ENCODE measurements around the gene IL13RA2.

Gene IL13RA2, protein sequence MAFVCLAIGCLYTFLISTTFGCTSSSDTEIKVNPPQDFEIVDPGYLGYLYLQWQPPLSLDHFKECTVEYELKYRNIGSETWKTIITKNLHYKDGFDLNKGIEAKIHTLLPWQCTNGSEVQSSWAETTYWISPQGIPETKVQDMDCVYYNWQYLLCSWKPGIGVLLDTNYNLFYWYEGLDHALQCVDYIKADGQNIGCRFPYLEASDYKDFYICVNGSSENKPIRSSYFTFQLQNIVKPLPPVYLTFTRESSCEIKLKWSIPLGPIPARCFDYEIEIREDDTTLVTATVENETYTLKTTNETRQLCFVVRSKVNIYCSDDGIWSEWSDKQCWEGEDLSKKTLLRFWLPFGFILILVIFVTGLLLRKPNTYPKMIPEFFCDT

DNA sequence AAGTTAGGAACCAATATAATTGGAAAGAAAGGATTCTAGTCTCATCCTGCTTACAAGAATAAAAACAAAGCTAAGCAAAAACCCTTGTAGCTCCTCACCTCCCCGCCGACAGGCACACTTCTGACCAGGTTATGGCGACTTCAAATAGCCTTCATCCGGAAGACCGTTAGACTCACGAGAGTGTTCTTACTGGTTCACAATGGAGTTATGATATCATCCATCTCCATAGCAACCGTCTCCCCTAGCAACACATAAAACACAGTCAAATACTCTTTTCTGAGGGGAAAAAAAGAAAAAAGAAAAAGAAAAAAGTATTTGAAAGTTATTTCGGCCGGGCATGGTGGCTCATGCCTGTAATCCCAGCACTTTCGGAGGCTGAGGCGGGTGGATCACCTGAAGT is at the start of gene IL13RA2:
Gene IL13RA2 (minus strand): TSS at position 162 of the 400 bp plus-strand sequence. CDS start 347 bp downstream, outside the sequence.
- DNase-seq (ENCODE audit: low read depth, low spot score), result no peak

DNA sequence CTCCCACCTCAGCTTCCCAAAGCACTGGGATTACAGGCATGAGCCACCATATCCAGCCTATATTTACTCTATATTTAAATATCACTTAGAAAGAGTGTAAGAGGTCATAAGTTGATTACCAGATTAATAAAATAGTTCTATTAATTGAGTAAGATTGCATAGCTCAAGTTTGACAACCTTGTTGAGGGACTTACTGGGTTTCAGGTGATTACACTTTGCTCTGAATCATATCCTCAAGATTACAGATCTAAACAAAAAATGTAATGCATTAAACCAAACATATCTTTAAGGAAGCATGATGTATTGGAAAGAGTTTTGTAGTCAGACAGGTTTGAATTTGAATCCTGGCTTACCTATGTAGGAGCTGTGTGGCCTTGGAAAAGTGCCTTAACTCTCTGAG is 47.9 kb upstream of the IL13RA2 start:
- no peak for DNase-seq (ENCODE audit: low read depth, low spot score)

DNA sequence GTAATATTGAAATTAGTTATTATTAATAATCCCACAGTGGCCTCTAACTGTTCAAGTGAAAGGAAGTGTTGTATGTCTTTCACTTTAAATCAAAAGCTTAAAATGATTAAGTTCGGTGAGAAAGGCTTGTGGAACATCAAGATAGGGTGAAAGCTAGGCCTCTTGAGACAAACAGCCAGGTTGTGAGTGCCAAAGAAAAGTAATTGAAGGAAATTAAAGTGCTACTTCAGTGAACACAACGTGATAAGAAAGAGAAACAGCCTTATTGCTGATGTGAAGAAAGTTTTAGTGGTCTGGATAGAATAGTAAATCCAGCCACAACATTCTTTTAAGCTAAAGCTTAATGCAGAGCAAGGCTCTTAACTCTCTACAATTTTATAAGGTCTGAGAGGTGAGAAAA is 42.6 kb upstream of the IL13RA2 start:
- no peak for DNase-seq (ENCODE audit: low read depth, low spot score)

DNA sequence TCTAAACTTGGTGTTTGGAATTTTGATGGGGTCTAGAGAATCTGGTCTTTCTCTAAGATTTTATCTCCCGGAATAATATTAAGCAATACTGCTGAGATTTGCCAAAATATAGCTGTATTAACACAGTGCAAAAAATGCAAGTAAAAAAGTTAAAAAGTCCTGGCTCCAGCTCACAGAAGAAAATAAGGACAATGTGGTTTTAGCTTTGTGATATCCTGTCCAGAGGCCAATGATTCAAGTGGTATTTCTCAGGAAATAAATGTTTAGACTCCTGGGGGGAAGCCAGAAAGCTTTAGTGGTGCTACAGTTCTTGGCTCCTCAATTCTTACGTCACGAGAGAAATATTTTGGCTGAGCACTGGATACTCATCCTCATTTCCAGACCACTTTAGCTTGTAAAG is 40.9 kb upstream of the IL13RA2 start:
- no peak for DNase-seq (ENCODE audit: low read depth, low spot score)

DNA sequence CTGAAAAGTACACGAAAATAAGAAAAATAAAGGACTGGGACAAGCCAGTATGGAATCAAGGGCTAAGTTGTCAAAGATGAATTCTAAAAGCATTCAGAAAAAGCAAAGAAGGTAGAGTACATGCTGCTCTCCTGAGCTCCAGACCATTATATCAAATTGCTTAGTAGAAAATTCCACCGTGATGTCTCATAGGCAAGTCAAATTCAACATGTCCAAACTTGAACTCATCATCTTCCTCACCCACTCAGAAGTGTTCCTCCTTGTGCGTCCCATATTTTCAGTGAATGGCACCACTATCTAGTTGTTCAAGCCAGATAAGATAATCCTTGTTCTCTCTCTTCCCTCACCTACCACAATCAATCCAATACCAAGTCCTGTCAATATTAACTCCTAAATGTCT is 37.5 kb upstream of the IL13RA2 start:
- no peak for DNase-seq (ENCODE audit: low read depth, low spot score)

DNA sequence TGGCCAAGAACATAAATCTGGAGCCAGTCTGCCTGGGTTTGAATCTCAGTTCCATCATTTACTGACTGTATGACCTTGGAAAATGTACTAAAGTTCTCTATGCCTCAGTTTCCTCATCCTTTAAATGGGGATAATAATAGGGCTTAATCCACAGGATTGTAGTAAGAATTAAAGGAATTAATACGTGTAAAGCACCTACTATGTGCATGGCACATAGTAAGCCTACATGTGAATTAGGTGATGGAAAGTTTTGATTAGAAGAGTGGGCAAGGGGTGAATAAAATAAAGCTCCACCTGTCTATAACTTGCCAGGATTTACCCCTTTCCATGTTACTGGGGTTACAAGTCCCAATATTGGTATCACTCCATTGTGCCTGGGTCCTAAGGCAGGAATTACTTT is 35.8 kb upstream of the IL13RA2 start:
- no peak for DNase-seq (ENCODE audit: low read depth, low spot score)

DNA sequence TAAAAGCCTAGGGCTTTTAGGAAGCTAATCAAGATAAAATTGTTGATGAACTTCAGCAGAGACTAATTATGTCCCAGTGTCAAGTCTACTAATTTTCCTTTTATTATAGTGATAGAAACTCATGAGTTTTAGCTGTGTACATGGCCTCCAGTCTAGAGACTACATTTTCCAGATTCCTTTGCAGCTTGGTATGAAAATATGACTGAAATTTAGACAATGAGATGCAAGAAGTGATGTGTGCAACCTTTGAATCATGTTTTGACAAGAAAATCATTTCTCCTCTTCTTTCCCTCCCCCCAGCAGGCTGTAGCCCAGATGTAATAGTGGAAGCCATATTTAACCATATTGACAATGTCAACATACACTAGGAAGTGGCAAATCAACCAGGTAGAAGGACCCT is 30.3 kb upstream of the IL13RA2 start:
- no peak for DNase-seq (ENCODE audit: low read depth, low spot score)

DNA sequence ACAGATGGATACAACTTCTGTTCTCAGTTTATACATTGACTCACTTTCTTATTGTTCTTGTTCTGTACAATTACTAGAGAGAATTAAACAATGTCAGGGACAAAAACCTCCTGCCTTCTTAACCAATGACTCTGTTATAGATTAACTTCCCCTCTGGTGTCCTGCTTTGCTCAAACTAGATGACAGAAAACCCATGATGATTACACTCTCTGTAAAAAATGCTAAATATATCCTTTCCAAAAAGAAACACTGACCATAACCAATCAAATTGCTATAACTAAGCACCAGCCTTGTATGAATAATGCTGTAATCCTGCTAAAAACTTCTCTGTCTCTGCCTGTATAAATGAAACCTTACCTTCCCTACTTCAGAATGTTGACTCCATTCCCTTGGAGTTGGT is 29.8 kb upstream of the IL13RA2 start:
- no peak for DNase-seq (ENCODE audit: low read depth, low spot score)

DNA sequence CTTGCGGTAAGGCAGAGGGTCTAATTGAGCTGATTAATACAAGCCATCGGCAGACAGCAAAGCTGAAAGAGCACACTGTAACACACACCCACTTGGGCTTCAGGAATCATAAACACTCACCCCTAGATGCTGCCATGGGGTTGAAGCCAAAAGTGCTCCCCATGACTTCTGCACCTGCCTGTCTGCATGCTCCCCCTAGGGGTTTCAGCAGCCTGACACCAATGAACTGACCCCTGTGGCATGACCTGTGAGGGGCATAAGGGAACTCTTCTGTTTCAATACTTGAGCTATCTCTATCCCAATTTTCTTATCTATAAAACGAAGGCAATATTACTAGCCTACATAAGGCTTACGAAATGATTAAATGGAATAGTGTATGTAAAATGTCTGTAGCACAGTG is 23.0 kb upstream of the IL13RA2 start:
- no peak for DNase-seq (ENCODE audit: low read depth, low spot score)

DNA sequence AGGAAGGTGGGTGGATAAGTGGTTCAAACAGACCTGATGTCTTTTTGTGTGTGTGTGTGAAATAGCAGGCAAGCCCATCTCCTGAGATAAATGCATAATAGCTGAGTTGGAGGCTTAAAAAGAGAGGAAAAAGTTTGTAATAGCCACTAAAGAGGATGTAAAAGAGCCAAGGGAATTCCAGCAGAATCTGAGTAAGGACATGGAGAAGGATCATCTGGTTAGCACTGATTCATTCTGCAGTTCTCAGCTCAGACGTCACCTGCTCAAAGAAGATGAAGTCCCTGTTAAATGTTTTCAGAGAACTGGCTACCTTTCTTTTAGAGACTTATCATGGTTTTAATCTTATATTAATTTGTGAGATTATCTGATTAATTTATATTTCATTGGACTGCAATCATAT is 21.0 kb upstream of the IL13RA2 start:
- DNase-seq (ENCODE audit: low read depth, low spot score), result no peak

DNA sequence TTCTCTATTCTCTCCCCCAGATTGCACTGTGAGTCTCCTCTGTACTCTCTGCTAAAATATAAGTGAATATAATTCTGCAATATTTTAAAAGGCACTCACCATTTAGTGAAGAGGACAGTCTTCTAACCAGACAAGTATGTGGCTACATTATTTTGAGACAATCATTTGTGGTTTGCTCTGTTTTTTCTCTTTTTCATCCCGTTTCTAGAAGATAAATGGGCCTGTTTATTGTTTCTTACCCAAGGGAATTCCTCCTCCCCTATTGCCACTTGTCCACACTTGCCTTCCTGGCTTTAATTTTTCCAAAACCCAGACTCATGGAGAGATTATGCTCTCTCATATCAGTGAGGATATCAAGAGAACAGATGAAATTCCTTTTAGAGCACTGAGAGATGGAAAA is 18.6 kb upstream of the IL13RA2 start:
- DNase-seq (ENCODE audit: low read depth, low spot score), result no peak

DNA sequence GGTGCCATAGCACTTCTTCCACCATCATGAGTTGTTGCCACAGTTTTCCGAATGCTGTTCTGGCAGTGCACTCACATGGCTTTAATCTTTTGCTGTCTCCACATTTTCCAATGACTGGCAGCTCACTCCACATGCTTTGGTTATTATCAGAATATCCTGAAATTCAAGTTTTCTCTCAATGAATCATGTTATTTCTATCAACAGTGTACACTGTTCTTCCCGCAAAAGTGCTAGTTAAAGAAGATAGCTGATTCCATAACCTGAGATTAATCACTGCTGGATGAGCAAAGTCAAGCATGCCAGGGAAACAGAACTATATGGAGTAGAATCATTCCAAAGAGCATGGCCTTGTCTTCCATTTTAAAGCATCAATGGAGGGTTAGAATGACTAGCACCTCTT is 14.6 kb upstream of the IL13RA2 start:
- no peak for DNase-seq (ENCODE audit: low read depth, low spot score)

DNA sequence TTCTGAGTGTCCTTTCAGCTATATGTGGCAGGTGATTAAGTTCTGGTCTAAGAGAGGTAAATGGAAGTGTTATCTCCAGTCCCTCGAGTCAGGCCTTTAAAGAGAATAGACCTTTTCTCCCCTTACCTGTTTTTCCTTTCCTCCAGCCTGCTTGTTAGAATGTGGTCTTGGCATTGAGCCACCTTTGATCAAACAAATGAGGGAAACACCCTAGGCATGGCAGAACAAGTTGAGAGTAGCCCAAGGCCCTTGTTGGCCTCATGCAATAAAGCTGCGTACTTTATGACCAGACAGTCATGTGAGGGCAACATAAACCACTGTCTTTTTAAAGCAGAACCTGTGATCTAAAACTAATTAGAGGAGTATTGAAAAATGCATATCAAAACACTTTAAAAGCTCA is 13.2 kb upstream of the IL13RA2 start:
- DNase-seq (ENCODE audit: low read depth, low spot score), result no peak

DNA sequence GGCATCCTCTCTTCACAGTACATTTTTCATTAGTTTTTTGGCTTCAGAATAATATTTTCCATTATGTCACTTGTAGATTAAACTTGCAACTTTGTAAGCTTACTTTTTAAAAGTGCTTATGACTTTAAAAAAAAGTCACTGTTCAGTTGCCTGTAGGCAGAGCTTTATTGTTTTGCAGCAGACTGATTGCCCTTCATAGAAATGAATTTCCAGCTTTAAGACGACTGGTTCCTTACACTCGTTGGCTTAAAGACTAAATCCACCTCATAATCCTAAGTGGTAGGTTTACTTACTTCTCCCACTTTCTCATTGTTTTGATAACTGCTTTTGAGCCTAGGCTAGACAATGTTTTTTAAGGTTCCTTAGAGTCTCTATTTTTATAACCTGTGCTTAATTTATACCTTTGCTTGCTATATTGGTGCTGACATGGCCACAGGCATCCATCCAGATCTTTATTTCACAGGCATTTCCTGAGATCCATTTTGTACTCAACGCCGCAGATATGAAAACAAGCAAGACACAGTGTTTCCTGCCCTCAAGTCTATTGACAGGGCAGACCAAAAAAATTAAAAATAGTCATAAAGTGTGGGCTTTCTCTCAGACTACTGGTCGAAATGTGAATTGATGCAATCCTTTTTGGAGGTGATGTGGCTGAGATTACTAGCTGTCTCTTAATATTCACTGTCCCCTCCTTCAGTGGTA is 12.6 kb upstream of the IL13RA2 start:
- no peak for DNase-seq (ENCODE audit: low read depth, low spot score)

DNA sequence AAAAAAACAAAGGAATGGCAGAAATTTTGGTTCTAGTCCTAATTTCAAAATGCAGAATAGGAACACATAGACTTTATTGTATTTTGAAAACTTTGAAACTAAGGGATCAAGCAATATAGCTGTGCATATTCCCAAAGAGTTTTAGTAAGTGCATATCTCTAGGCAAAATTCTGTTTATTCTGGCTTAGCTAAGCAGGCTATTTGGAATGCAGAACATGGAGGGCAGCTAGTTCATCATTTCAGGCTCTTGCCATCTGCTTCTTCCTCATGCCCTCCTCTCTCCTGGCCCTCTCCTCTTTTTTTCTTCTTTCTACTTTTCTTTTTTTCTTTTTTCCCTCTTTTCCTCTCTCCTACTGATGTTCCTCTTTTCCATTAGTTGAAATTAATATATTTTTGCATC is 12.0 kb upstream of the IL13RA2 start:
- DNase-seq (ENCODE audit: low read depth, low spot score), result no peak

DNA sequence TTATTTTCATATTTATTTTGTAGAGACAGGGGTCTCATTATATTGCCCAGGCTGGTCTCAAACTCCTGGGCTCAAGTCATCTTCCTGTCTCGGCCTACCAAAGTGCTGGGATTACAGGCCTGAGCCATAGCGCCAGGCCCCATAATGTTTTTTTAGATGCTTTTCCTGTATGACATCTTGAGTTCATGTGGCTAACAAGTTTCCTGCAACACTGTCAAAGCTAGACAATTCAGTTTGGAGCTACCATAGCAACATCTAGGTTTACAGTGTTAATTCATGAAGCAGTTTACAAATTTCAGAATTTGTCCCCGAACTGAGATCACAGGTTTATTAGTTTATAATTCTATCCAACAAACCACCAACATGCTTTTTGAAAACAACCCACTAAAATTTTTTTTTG is 6.4 kb upstream of the IL13RA2 start:
- no peak for DNase-seq (ENCODE audit: low read depth, low spot score)

DNA sequence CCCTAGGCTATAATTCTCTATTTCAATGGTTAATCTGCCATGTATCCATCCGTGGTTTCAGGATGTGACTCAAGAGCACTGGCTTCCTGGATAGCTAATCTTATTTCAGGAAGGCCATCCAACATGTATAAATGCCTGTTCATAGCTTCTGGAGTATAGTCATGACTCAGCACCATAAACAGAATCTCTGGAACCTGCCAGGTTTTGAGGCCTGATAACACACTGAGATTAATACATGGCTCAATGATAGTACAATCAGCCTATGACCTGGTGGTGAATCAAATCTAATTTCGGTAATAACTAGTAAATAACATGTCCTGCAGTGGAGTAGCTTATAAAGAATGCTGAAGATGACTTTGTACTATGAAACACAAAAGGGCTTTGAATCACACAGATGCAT is 5.7 kb upstream of the IL13RA2 start:
- no peak for DNase-seq (ENCODE audit: low read depth, low spot score)

DNA sequence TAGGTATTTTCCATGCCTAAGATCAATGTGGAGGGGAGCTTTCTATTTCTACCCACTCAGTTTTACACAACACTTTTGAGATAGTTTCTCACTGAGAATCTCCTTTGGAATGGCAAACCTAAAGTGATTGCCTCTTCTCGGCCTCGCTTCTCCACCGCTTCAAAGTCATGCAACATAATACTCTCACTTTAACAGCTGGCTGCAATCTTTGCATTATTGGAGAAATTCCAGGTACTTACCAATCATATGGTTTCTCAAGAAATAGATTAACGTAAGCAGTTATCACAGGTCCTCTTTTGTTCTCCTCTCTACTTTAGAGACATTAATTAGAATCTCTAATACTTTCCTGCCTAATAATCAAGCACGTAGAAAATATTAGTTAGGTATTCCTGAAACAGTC is 3.7 kb upstream of the IL13RA2 start:
- no peak for DNase-seq (ENCODE audit: low read depth, low spot score)

DNA sequence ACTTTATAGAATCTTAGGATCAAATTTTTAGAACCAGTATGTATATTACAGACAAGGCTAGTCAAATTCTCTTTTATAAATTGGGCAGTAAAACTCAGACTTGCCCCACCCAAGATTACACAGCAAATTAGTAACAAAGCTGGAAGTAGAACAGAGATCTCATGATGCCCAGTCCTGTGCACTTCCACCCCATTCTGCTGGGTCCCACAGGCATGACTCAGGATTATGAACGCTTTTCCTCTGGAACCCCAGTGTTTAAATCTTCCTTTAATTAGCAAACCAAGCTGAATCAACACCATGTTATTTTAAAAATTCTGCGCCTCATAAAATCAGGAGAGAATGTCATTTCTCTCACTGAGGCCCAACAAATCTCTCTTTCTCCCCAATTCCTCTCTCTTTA is 1.5 kb upstream of the IL13RA2 start:
- DNase-seq (ENCODE audit: low read depth, low spot score), result no peak

DNA sequence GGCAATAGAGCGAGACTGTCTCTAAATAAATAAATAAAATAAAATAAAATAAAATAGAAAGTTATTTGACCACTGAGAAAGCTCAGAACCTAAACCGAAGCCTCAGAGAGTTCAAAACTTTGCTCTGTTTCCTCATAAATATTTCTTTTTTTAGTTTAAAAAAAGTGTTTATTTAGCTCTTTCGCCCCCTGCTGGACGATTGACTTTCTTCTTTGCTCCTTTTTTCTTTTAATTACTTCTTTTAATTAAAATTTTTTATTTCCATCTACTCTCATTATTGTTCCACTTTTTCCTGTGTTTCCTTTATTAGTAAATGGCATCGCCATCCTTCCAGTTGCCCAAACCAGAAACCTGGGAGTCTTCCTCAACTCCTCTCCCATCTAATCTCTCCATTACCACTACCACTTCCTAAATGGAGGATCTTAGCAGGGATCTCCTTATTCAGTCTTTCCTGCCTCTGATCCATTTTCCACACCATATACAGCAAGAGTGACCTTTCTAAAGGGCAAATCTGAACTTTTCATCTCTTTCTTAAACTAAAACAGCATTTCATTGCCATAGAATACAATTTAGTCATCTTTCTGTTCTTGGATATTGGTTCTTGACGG is 728 bp upstream of the IL13RA2 start:
- no peak for DNase-seq (ENCODE audit: low read depth, low spot score)

DNA sequence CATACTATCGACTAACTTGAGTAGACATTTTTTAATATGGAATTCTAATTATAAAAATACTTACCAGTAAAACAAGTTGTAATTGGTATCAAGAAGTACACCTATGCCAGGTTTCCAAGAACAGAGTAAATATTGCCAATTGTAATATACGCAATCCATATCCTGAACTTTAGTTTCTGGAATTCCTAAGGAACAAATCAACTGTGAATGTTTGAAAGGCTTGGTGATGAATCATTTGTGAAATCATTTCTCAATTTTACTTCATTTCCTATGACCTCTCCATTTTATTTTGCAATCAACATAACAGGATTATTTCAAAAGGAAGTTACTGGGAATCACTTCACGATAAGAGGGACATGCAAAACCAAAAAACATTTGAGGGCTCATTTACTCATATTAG is 3.7 kb downstream of the IL13RA2 start:
- no peak for DNase-seq (ENCODE audit: low read depth, low spot score)

DNA sequence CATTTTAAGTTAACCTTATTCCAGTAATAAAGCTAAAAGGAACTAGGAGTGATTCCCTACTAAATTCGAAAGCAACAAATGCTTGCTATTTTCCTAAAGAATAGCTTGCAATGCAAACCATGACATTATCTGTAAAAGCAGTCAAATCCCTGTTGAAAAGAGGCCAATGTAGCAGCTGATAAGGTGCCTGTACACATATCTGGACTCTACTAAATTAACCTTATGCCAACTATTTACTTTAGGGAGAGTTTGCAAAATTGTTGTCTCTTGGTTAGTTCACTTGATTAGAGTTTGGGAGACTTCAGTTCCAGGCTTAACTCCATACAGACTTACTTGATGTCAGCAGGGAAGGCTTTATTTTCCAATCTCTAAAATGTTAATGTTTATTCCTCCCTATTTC is 6.0 kb downstream of the IL13RA2 start:
- DNase-seq (ENCODE audit: low read depth, low spot score), result no peak

DNA sequence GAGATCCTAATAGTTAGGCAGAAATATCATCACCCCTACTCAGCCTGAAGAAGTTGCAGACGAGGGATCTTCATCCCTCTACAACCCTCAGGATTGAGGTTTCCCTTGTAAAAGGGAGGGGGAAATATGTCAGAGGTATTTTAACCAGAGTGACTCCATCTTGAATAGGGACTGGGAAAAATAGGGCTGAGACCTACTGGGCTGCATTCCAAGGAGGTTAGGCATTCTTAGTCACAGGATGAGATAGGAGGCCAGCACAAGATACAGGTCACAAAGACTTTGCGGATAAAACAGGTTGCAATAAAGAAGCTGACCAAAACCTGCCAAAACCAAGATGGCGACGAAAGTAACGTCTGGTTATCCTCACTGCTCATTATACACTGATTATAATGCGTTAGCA is 17.5 kb downstream of the IL13RA2 start:
- no peak for DNase-seq (ENCODE audit: low read depth, low spot score)
